ENCODE measurements around the gene LRRFIP1.

DNA sequence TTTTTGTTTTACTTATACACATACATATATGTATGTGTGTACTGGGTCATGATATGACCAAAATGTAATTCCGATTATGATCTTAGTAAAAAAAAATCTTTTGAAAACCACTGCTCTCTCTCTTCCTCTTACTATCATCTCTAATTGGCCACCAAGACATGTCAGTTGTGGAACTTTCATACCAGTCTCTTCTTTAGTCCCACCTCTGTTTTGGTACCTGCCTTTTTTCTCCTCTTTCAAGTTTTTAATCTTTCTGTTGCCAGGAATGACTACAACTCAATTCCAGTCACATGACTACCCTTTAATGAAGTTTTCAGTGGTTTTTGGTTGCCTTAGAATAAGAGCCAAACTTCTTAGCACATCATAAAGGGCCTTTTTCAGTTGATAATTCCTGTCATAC lies 188.2 kb downstream of the LRRFIP1 start:
- TF ChIP-seq CTCF (IDR thresholded peaks at IDR 0.05) (no peak), POLR2A (IDR thresholded peaks at IDR 0.05; ENCODE audit: low read depth) (no peak)

All from esophagus muscularis mucosa (tissue), 3 donors.